NT2/D1 (cell line): Measurements from ENCODE around the gene LMO2.

Experiments
- SUZ12 ChIP-seq: IDR thresholded peaks from 2 replicates; pipeline ENCODE4 v1.6.1; 2011; ENCODE audit not compliant: insufficient read length, insufficient read depth; ENCODE audit errors: extremely low read depth
- YY1 ChIP-seq: IDR thresholded peaks from 2 replicates; pipeline ENCODE4 v1.6.1; 2011; ENCODE audit not compliant: insufficient read length, insufficient read depth
- ZNF274 ChIP-seq: IDR thresholded peaks from 2 replicates; pipeline ENCODE4 v1.6.1; 2011; ENCODE audit warnings: mild to moderate bottlenecking, low read depth, low read length

DNA sequence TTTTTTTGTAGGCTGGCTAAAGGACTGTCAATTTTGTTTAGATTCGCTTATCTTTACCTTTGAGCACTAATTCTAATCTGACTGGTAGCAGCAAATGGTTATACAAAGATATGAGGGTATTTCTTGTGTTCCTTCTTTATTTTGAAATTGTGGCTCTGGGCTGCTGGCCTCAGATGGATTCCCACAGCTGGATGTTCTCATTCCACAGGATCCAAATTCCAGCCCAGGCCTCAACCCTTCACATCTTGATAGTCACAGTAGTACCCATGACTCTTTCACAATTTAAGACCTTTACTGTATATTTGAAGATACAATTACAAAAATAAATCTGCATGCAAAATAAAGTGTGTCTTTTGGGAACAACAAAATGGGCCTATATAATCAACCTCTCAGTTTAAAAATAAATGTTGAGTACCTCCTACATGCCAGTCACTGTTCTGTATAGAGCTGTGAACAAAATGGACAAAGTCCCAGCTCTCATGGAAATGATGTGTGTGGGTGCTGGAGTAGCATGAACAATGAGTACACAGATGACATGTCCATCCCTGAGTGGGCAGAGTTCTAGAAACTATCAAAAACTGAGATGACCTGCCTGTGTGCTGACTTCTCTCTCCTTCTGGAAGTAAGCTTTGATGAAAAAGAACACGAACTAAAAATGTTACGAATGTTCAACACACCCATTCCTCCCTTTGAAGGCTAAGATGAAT lies 65.9 kb downstream of the LMO2 start:
- TF ChIP-seq ZNF274, result no peak
- no peak for TF ChIP-seq SUZ12
- TF ChIP-seq YY1, result no peak
